Loucy (cell line): ENCODE measurements around the gene ZNF276.

Experiments
- CTCF ChIP-seq: fragments of 200-600 bp; sonication (generic); conservative IDR thresholded peaks from 2 replicates; pipeline ENCODE4 v1.5.1; 2014; ENCODE audit warnings: mild to moderate bottlenecking, antibody characterized with exemption, low read length
- EZH2phosphoT487 ChIP-seq: fragments of 200-600 bp; IDR thresholded peaks from 2 replicates; pipeline ENCODE4 v1.6.1; 2018; ENCODE audit warnings: antibody characterized with exemption, mild to moderate bottlenecking, moderate library complexity, borderline replicate concordance

GRCh38 chr16:89697161-89697615 is 24.1 kb upstream of the ZNF276 start:
- TF ChIP-seq CTCF (no peak), EZH2phosphoT487 (no peak)
